Measurements from ENCODE around the gene PKP2.

The PKP2 gene

GRCh38 chr12:32755654-32756475, 140.7 kb downstream of the PKP2 start, which contains the start of gene YARS2:
TSS of gene YARS2 (minus strand) at chr12:32755897. CDS start at chr12:32755874, 23 bp downstream.
- peak; percentile 96 to 98 for DNase-seq (ENCODE audit: low read depth in 1 of 2, low spot score in 1 of 2)
- no peaks in the 10 kb centered on the region for H3K27me3 ChIP-seq (ENCODE audit: insufficient read depth, poor library complexity, severe bottlenecking)
- peak within 1 kb of the TSS; percentile 91 for H3K4me3 ChIP-seq (replicated peaks; ENCODE audit: insufficient read depth, low read length)
- peak within 1 kb of the TSS; percentile 88 for H3K27ac ChIP-seq (replicated peaks)
- TF ChIP-seq GABPA (IDR thresholded peaks at IDR 0.05; ENCODE audit: low read depth): no peak
- TF ChIP-seq POLR2AphosphoS5 (IDR thresholded peaks at IDR 0.05; ENCODE audit: low read depth): peak; percentile 64; the same call in 1 of the 2 replicates
- peak; percentile 77 for TF ChIP-seq CTCF (IDR thresholded peaks at IDR 0.05; ENCODE audit: insufficient read depth, low read length)
- peak; percentile 66 for TF ChIP-seq REST (IDR thresholded peaks at IDR 0.05; ENCODE audit: insufficient replicate concordance, low read depth)
- no peak for TF ChIP-seq SPI1 (IDR thresholded peaks at IDR 0.05; ENCODE audit: borderline replicate concordance, low read depth)

- Histone ChIP-seq H3K27me3 (ENCODE audit: insufficient read depth, poor library complexity, severe bottlenecking) (no peaks in the 10 kb centered on the region), H3K27ac (replicated peaks) (peak overlapping the region; percentile 88), H3K4me3 (replicated peaks; ENCODE audit: insufficient read depth, low read length) (peak overlapping the region; percentile 91)
- peak; percentile 60 to 83 for DNase-seq (ENCODE audit: low read depth in 1 of 2, low spot score in 1 of 2)
- no peak for TF ChIP-seq REST (IDR thresholded peaks at IDR 0.05; ENCODE audit: insufficient replicate concordance, low read depth)
- peak; percentile 86 for TF ChIP-seq CTCF (IDR thresholded peaks at IDR 0.05; ENCODE audit: insufficient read depth, low read length)
- TF ChIP-seq POLR2AphosphoS5 (IDR thresholded peaks at IDR 0.05; ENCODE audit: low read depth): peak; percentile 34; the same call in 1 of the 2 replicates
- peak; percentile 80; the same call in 1 of the 2 replicates for TF ChIP-seq SPI1 (IDR thresholded peaks at IDR 0.05; ENCODE audit: borderline replicate concordance, low read depth)
- TF ChIP-seq GABPA (IDR thresholded peaks at IDR 0.05; ENCODE audit: low read depth): peak; percentile 64
These were observed 141.4 kb downstream of the PKP2 start for GRCh38 chr12:32755051-32755653.

- peak in 1 of 2 experiments; percentile 28 for DNase-seq (ENCODE audit: low read depth in 1 of 2, low spot score in 1 of 2)
- peak overlapping the region; percentile 91 for H3K4me3 ChIP-seq (replicated peaks; ENCODE audit: insufficient read depth, low read length)
- no peaks in the 10 kb centered on the region for H3K27me3 ChIP-seq (ENCODE audit: insufficient read depth, poor library complexity, severe bottlenecking)
- TF ChIP-seq SPI1 (IDR thresholded peaks at IDR 0.05; ENCODE audit: borderline replicate concordance, low read depth) (peak; percentile 75), CTCF (IDR thresholded peaks at IDR 0.05; ENCODE audit: insufficient read depth, low read length) (no peak)
- H3K27ac ChIP-seq (replicated peaks): peak overlapping the region; percentile 29
These were observed 142.5 kb downstream of the PKP2 start for GRCh38 chr12:32754111-32754510.
